Adrenal gland (tissue), 12 donors: ENCODE data around the gene HMGN3. TPM values are rescaled to one million over a fixed set of nuclear protein-coding genes. Genes with fewer than 3 reads are reported as not detected.

Experiments
- DNase-seq, 7 donors: peaks; one replicate each; pipeline ENCODE4 v3.0.0-alpha.2; 2019 to 2020
- H3K27ac ChIP-seq, 5 donors: fragments of 200-600 bp; sonication (generic) in 4 of 5; 1 replicate in 3 of 5; 2 replicates in 2 of 5; pipeline versions ENCODE4 v1.5.1 to v1.8.0; 2016 to 2020; ENCODE audit warnings: mild to moderate bottlenecking in 1 of 5
- H3K27me3 ChIP-seq: fragments of 200-600 bp; 2 replicates; pipeline ENCODE4 v1.8.0; 2021
- H3K36me3 ChIP-seq, 2 donors: fragments of 200-600 bp; replicated peaks in 1 of 2; 1 replicate in 1 of 2; 2 replicates in 1 of 2; pipeline versions ENCODE4 v1.5.1 to v1.8.0; 2018 to 2022
- H3K4me1 ChIP-seq, 2 donors: fragments of 200-600 bp; replicated peaks in 1 of 2; 1 replicate in 1 of 2; 2 replicates in 1 of 2; pipeline versions ENCODE4 v1.5.1 to v1.8.0; 2018 to 2021
- H3K4me3 ChIP-seq, 4 donors: fragments of 200-600 bp; sonication (generic) in 3 of 4; one replicate each; pipeline ENCODE4 v1.5.1; 2016 to 2018
- H3K9me3 ChIP-seq, 3 donors: fragments of 200-600 bp; sonication (generic) in 1 of 3; replicated peaks in 1 of 3; 1 replicate in 2 of 3; 2 replicates in 1 of 3; pipeline versions ENCODE4 v1.5.1 to v1.8.0; 2016 to 2021
- CTCF ChIP-seq, 6 experiments: fragments of 450-650 bp in 4 of 6; fragments of 200-600 bp in 2 of 6; sonication (generic) in 1 of 6; IDR thresholded peaks; 1 replicate in 5 of 6; 2 replicates in 1 of 6; pipeline versions ENCODE4 v1.5.1 to v1.8.0; 2016 to 2021; ENCODE audit warnings: antibody characterized with exemption in 6 of 6, mild to moderate bottlenecking in 2 of 6, moderate library complexity in 1 of 6
- POLR2A ChIP-seq, 2 donors: fragments of 450-650 bp; IDR thresholded peaks; one replicate each; pipeline ENCODE4 v1.6.1; 2017; ENCODE audit warnings: antibody characterized with exemption in 2 of 2, mild to moderate bottlenecking in 2 of 2, moderate library complexity in 1 of 2
- WGBS, 4 donors: extraction: QIAGEN DNeasy Blood & Tissue Kit in 2 of 4; methylation state at CpG; one replicate each; pipeline versions ENCODE4 v1.1.5 to v1.1.7; 2013 to 2017; 5-methylcytosine and 5-hydroxymethylcytosine counted together
- intact Hi-C, 2 donors: fragments of 100-400 bp; cut with DNase I; formaldehyde crosslinking; loops; one replicate each; pipeline versions ENCODE4 v1.14.1 to v1.15.0; 2022 to 2023
- polyA plus RNA-seq, 3 donors: library from polyadenylated mRNA; stranded (reverse); fragments of 200-250 nt in 2 of 3; fragments of 350-450 nt in 1 of 3; fragmentation: Illumina TruSeq in 1 of 3; extraction: RNeasy Lipid Tissue Mini Kit (QIAGEN cat#74804) in 1 of 3; gene quantifications; one replicate each; pipeline ENCODE4 v1.2.3, GENCODE V29; 2013 to 2014
- total RNA-seq, 9 donors: library from RNA; depleted of rRNA in 4 of 9; stranded (reverse); fragments of >200 nt in 4 of 9; fragments of 120-200 nt in 1 of 9; fragmentation: NEBNext Ultra II Directional in 1 of 9; extraction: Animal tissue kit (Norgen Biotek cat#: 25700) in 1 of 9; gene quantifications; one replicate each; pipeline versions ENCODE4 v1.1.0 to v1.2.4, GENCODE V29; 2013 to 2023
- donor health status: healthy with polysubstance abuse.
- donor health status: Bipolar disorder and iron deficiency.
- donor health status: DM: yes; HTN: yes; CAD: no.
- donor health status: DM: no; HTN: no; CAD: no.
- donor health status: DM: no; HTN: no; CAD: no.
- donor health status: DM: yes; HTN: yes; CAD: no.

Gene HMGN3
- total and polyA plus RNA-seq, 12 donors, result 87.5 to 271 (median 163) TPM

DNA sequence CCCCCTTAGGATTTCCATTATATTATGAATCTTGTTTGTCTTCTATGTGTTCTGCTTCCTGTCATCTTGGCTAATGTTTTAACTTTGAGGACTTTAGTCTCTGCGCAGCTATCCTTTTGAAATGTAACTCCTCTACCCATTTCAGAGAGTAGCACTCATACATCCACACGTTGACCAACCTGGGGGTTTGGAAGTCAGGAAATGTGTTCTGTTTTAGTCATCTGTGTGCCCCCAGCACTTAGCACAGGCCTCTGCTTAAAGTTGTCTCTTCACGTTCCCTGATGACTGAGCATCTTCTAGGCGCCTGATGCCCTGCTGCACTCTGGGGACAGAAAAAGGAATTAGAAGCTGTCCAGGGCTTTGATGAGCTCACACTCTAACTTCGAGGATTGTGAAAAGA lies 47.9 kb downstream of the HMGN3 start:
- WGBS, 4 donors, result 72 to 79% (median 77%) methylated on average over 5 of the region's 5 CpGs
- H3K27ac ChIP-seq, result no peak overlapping the region
- no peak for TF ChIP-seq CTCF (IDR thresholded peaks at IDR 0.05)
- no peak for TF ChIP-seq POLR2A (IDR thresholded peaks at IDR 0.05)
- no peaks in the 10 kb centered on the region for H3K9me3 ChIP-seq
- H3K4me1 ChIP-seq, result no peaks in the 10 kb centered on the region
- intact Hi-C loops, result no loop called here
- no peaks in the 10 kb centered on the region for H3K27me3 ChIP-seq
- no peak for DNase-seq
- H3K4me3 ChIP-seq, result no peak overlapping the region
- H3K36me3 ChIP-seq, result no peaks in the 10 kb centered on the region

GRCh38 chr6:79184641-79185040 lies 49.8 kb downstream of the HMGN3 start:
- intact Hi-C loops, result no loop called here
- TF ChIP-seq CTCF (IDR thresholded peaks at IDR 0.05), result no peak
- TF ChIP-seq POLR2A (IDR thresholded peaks at IDR 0.05), result no peak
- Histone ChIP-seq H3K9me3 (no peaks in the 10 kb centered on the region), H3K36me3 (no peaks in the 10 kb centered on the region), H3K4me3 (no peak overlapping the region), H3K4me1 (no peaks in the 10 kb centered on the region), H3K27me3 (no peaks in the 10 kb centered on the region), H3K27ac (no peak overlapping the region)
- WGBS, 4 donors, result 83 to 93% (median 86%) methylated on average over 3 of the region's 3 CpGs
- no peak for DNase-seq

DNA sequence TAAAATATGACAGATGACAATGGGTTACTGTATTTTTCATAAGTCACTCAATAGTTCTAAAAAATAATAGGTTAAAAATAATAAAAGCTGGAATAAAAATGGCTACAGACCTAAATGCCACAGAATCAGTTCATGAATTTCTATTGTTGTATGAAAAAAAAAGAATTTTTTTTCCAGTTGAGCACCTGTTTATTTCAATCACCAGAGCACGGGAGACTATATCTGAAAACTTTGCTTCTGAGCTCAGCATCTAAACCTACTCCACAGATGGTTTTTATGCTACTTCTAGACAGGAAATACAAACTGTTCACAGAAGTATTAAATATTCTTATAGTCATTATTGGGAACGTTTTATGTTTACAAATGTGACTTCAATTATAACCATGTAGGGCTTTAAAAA lies 50.4 kb downstream of the HMGN3 start:
- Histone ChIP-seq H3K27me3 (no peaks in the 10 kb centered on the region), H3K4me1 (no peaks in the 10 kb centered on the region), H3K27ac (no peak overlapping the region), H3K4me3 (no peak overlapping the region), H3K9me3 (no peaks in the 10 kb centered on the region), H3K36me3 (no peaks in the 10 kb centered on the region)
- DNase-seq, result no peak
- no peak for TF ChIP-seq CTCF (IDR thresholded peaks at IDR 0.05)
- no peak for TF ChIP-seq POLR2A (IDR thresholded peaks at IDR 0.05)
- 45 to 63% (median 59%) methylated on average over 2 of the region's 2 CpGs for WGBS, 4 donors
- intact Hi-C loops, result no loop called here

GRCh38 chr6:79180052-79180451 lies 54.4 kb downstream of the HMGN3 start:
- intact Hi-C loops, result no loop called here
- DNase-seq, result no peak
- 74 to 77% (median 74%) methylated on average over 2 of the region's 2 CpGs for WGBS, 4 donors

More at GRCh38 chr6:79180052-79180451, 54.4 kb downstream of the HMGN3 start:
- Histone ChIP-seq H3K27me3 (no peaks in the 10 kb centered on the region), H3K4me1 (no peaks in the 10 kb centered on the region), H3K4me3 (no peak overlapping the region), H3K36me3 (no peaks in the 10 kb centered on the region), H3K27ac (no peak overlapping the region), H3K9me3 (no peaks in the 10 kb centered on the region)
- TF ChIP-seq CTCF (IDR thresholded peaks at IDR 0.05) (no peak), POLR2A (IDR thresholded peaks at IDR 0.05) (no peak)
